22Rv1 (cell line): Measurements from ENCODE around the gene CNTN4.

Experiments used
- CTCF ChIP-seq: fragments of 450-650 bp; IDR thresholded peaks from 2 replicates; pipeline ENCODE4 v1.5.1; 2017; ENCODE audit warnings: mild to moderate bottlenecking
- ZFX ChIP-seq: fragments of 450-650 bp; IDR thresholded peaks from 2 replicates; pipeline ENCODE4 v1.6.1; 2017; ENCODE audit warnings: antibody characterized with exemption, borderline replicate concordance

- TF ChIP-seq CTCF (peak; percentile 73), ZFX (no peak)
These were observed 67.9 kb downstream of the CNTN4 start for GRCh38 chr3:2166552-2166951.
